Islet precursor cell (in vitro differentiated cells): ENCODE results near the gene RNASE7.
"Not testable (repeated sequence)": the region's sequence is repeated elsewhere in the genome, so short reads cannot be mapped to it uniquely, and the experiment has no call there.

Experiments
- DNase-seq: peaks from one replicate; pipeline ENCODE4 v3.0.0-alpha.2; 2018

RNASE7 gene

GRCh38 chr14:21041676-21042433 lies at the start of gene RNASE7:
RNASE7 (plus strand) TSS chr14:21042362; CDS start chr14:21042993, 631 bp downstream.
- DNase-seq: peak; percentile 69

GRCh38 chr14:20996521-20996920 lies 45.6 kb upstream of the RNASE7 start:
- no peak for DNase-seq

- no peak for DNase-seq
Observed at GRCh38 chr14:20997115-20997514, 45.0 kb upstream of the RNASE7 start.

GRCh38 chr14:20997564-20997963 lies 44.6 kb upstream of the RNASE7 start:
- DNase-seq: no peak

- peak; percentile 82 for DNase-seq
Observed at GRCh38 chr14:20998139-20998538, 44.0 kb upstream of the RNASE7 start.

DNA sequence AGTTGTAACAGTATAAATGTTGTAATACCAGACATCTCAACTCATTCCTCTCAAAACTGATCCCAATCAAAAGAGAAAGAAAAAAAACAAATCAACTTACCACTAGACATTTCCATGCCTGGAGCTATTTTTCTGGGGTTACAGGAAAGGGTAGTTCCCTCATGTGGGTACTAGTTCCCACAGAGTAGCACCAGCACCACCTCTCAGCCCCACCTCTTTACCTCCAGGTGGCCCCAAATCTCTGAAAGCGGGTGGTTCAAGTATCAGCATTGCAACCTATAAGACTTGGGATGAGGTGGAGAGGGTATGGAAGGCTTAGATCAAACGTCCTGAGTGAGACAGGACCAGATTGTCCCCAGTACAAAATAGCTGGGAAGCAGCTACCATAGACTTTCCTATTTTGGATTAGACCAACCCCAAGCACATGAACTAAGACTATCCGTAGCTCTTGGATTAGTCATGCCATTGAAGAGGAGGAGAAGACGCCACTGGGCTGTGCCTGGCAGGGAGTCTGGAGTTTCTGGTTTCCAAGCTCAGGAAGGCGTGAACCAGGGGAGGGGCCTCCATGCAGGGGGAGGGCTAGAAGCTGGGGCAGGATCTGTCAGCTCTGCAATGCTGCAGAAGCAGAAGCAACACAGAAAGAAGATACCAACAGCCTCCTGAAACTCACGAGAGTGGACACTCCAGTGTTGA lies 43.3 kb upstream of the RNASE7 start, which contains the start of gene SLC39A2:
Gene SLC39A2 (plus strand): TSS at position 620 of the 693 bp plus-strand sequence. CDS start 154 bp downstream, outside the sequence.
- DNase-seq: peak; percentile 96

GRCh38 chr14:20999591-20999990 lies 42.6 kb upstream of the RNASE7 start:
- DNase-seq: no peak

DNA sequence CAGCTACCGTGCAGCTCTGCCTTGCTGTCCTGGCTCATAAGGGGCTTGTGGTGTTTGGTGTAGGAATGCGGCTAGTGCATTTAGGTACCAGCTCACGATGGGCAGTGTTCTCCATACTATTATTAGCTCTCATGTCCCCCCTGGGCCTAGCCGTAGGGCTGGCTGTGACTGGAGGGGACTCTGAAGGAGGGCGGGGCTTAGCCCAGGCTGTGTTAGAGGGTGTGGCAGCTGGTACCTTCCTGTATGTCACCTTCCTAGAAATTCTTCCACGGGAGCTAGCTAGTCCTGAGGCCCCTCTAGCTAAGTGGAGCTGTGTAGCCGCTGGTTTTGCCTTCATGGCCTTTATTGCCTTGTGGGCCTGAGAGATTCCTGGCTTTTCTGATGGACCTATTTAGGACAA lies 40.9 kb upstream of the RNASE7 start:
- no peak for DNase-seq

- DNase-seq: no peak
Observed at GRCh38 chr14:21003788-21004346, 38.3 kb upstream of the RNASE7 start.

DNA sequence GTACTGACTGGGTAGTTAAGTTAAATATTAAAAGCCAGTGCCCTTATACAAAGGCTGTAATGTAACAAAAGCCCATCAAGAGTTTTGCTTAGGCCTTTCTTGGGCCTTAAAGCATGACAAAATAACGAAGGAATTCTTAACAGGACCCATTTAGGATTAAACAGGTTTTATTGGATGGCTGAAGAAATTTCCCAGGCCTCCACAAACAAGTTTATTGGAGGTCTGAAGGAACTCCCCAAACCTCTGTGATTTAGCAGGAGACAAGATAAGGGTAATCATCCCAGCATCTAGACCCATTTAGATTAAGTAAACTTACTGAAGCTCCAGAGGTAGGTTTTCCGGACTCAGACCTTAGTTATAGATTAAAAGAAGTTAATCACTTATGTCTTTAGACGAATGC lies 32.4 kb upstream of the RNASE7 start:
- DNase-seq: not testable (repeated sequence)

DNA sequence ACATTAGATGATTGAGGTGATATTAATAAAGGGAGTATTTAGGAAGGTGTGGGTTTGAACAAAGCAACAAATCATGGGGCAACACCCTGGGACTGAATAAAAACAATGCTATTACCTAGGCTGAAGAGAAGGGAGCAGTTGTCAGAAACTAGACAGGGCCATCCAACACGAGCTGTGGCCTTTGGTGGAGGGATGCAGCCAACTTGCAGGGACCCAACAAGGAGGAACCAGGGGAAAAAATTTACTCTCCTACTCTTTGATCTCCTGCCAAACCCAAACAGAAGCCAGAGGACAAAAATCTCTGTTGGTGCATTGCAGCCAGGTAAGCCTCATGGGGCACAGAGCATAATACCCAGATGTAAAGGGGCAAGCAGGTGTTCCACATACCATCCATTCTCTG lies 31.0 kb upstream of the RNASE7 start:
- peak; percentile 15 for DNase-seq

DNA sequence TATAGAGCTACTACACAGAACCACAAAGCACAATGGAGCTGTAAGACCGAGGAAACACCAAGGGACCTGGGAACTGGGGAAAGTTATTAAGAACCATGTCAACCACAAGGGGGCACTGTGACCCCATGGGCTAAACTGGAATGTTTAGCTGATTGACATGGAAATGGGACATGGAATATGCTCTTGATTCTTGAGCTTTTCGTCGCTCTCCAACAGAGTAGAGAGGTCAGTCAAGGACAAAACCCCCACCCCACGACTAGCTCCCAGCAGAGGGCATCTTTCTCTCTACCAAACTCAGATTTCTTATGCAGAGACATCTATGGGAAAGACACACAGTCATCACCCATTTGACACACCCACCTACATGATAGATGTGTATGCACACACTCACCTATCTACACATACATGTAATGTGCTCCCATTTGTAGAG lies 27.4 kb upstream of the RNASE7 start:
- DNase-seq: peak; percentile 91

DNA sequence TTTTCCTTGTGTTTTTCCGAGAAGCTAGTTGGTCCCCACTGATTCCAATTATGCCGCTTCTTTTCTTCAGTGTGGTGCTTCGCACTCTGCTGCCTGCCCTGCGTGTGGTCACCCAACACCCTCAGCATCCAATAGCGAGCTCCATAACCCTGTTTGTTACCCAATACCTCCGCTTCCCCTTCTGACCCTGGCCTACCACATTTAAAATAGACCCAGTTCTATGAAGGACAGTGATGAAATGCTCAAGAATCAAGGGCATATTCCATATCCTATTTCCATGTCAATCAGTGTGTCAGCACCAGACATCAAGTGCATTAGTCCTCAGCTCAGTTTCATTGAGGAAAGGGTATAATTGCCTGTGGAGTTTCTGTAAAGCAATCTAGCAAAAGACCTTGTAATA lies 26.9 kb upstream of the RNASE7 start:
- no peak for DNase-seq

DNA sequence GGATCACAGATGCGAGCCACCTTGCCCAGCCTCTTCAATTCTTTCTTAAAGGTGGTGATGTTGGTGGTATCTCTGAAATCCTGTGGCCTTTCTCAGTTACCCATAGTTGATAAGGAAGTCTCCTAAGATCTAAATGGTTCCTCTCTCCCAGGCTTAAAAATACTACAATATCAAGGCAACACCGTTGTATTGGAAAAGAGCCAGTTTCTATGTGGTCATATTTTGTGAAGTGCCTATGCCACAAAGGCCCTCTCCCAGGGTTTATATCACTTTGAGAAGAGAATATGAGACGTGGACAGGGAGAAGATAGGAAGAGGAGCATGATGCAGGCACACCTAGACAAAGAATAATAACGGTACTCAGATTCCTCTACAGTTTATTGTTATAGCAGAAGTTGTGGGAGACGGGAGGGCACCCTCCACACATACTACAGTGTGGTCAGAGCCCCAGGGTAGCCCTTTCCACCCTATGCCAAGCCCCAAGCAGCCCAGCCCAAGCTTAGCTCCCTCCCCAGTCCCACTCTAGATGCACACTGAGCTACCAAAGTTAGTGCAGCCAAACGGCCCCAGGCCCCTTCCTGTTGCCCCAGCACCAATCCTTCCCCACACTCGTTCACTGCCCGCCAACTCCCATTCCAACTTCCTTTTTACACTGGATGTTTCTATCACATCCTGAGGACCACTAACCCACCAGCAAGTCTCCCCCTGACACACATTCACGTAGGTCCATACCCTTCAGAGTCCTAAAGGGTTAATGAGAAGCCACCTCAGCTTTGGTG lies 25.6 kb upstream of the RNASE7 start:
- no peak for DNase-seq

DNA sequence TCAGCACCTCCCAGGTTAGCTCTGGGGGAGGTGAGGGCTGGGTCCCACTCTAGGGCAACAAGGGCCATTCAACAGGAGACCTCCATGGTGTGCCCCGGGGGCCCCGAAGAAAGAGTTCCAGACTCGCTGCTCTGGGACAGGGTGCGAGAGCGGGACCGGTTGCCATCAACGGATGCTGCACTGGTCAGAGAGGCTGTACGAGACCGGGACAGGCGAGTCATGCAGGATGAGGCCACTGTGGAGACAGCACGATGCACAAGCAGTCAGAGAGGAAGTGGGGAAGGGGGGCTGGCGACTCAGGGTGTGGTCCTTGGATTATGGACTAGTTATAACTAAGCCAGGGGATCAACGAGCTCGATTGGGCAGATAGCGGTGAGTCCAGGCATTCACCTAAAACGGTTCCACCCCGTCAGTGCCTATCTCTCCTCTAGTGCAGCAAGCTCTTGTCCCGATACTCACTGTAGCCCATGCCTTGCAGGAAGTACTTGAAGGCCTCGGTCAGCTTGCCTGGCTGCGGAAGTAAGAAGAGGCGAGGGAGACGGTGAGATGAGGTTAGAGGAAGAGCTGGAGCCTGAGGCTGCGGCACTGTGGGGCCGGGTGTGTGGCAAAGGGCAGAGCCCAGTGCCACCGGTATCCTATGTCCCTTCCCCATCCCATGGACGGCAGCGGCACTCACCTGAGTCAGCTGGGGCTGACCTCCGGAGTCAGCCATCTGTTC lies 24.5 kb upstream of the RNASE7 start:
- no peak for DNase-seq

DNA sequence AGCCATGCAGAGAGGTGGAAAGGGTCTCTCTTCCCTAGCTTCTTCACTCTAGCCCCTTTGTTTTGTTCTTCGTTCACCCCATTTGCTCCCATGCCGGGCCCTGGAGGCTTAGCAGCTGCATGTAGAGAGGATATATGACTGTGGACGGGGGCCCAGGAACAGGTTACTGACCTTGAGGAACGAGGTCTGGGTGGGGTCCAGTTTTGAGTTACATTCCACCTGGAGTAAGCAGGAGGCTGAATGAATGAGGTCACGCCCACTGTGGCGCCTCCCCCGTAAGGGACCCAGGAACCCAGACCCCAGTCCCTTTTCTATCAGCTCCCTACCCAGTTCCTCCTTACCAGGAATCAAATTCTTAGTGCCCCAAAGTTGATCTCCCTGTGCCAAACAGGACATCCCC lies 23.9 kb upstream of the RNASE7 start:
- no peak for DNase-seq

DNA sequence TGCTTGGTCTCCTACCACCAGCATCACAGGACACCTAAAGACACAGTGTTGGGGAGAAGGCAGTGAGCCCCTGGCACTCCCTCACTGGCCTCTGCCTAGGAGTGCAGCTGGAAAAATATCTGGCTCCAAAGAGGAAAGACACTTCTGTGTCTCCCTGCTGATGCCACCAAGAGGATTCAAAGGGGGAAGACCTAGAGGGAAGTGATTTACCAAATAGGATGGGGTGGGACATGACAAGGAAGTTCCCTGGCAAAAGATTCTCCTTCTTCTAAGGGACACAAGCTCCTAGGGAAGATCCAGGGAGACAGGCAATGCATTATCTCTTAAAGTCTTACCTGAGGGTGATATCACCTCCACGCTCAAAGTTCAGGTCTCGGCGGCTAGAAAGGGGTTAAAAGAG lies 23.4 kb upstream of the RNASE7 start:
- no peak for DNase-seq

GRCh38 chr14:21019366-21019765 lies 22.8 kb upstream of the RNASE7 start:
- DNase-seq: peak; percentile 45

DNA sequence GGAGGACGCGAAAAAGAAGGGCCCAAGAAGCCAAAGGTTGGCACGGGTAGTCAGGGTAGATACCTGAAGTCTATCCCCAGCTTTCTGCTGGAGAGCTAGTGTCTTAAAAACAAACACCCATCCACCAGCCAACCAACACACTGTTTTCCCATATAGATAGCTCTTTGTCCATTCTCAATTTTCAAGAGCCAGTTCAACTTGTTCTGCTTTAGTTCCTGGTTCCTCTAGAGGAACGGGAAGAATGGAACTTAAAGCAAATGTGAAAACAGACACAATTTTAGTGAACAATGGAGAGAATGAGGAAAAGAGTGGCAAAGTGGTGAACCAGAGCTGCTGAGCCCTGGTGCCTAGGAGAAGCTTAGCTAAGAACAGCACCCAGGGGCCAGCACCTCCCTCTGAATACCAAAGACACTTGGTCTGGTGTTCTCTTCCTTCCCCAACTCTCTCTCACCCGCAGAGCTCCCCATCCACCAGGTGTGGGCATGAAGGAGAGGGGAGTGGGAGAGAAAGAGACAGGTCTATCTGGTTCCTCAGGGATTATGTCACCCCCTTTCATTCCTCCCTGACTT lies 21.1 kb upstream of the RNASE7 start:
- DNase-seq: no peak

DNA sequence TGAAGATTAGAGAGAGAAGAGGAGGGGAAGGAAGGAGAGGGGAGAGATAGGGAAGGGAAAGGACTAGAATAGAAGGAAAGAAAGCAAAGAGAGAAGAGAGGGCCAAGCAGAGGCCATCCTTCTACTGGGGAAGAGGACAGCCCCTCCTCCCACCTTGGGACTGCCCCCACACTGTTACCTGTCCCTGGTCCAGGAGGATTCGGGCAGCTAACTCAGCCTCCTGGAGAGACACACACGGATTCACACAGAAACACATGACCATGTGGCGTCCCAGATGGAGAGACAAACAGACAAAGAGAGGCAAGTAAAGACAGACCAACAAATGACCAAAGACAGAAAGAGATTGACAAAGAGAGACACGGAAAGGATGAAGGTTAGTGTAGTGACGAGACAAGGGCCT lies 19.5 kb upstream of the RNASE7 start:
- peak; percentile 32 for DNase-seq

DNA sequence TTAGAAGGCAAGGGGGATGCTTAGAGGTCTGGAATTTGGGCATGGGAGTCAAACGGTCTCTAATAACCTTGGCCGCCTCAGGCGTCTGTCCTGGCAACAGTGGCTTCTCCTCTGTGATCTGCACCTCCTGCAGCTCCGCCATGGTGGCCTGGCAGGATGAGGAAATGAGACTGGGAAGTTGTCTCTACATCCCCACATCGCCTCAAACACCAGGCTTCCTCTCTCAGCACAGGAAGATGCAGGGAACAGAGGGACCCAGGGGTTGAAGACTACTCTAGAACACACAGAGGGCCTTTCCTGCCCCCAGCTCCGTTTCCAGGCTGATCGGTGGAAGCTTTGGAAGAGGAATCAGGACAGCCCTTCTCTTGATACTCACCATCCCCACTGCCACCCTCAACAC lies 19.0 kb upstream of the RNASE7 start:
- peak; percentile 47 for DNase-seq
